ENCODE measurements around the gene RABGAP1.

RABGAP1 gene

GRCh38 chr9:122944960-122945888 lies 4.4 kb downstream of the RABGAP1 start:
- no peak for DNase-seq (ENCODE audit: low read depth in 2 of 2)

GRCh38 chr9:122946461-122947005 lies 5.7 kb downstream of the RABGAP1 start:
- no peak for DNase-seq (ENCODE audit: low read depth in 2 of 2)

- DNase-seq (ENCODE audit: low read depth in 2 of 2), result no peak
Observed at GRCh38 chr9:122948313-122948712, 7.5 kb downstream of the RABGAP1 start.

- DNase-seq (ENCODE audit: low read depth in 2 of 2), result no peak
Observed at GRCh38 chr9:122949696-122950095, 8.9 kb downstream of the RABGAP1 start.

GRCh38 chr9:122950263-122950662 lies 9.4 kb downstream of the RABGAP1 start:
- no peak for DNase-seq (ENCODE audit: low read depth in 2 of 2)

- DNase-seq (ENCODE audit: low read depth in 2 of 2), result no peak
Observed at GRCh38 chr9:122951056-122951455, 10.2 kb downstream of the RABGAP1 start.

GRCh38 chr9:122954253-122954691 lies 13.5 kb downstream of the RABGAP1 start:
- no peak for DNase-seq (ENCODE audit: low read depth in 2 of 2)

GRCh38 chr9:122955961-122956360 lies 15.1 kb downstream of the RABGAP1 start:
- no peak for DNase-seq (ENCODE audit: low read depth in 2 of 2)

- DNase-seq (ENCODE audit: low read depth in 2 of 2), result no peak
Observed at GRCh38 chr9:122961139-122961538, 20.3 kb downstream of the RABGAP1 start.

GRCh38 chr9:122975196-122975595 lies 34.4 kb downstream of the RABGAP1 start:
- DNase-seq (ENCODE audit: low read depth in 2 of 2), result no peak

- DNase-seq (ENCODE audit: low read depth in 2 of 2), result no peak
Observed at GRCh38 chr9:122978601-122979000, 37.8 kb downstream of the RABGAP1 start.

- no peak for DNase-seq (ENCODE audit: low read depth in 2 of 2)
Observed at GRCh38 chr9:122986010-122986409, 45.2 kb downstream of the RABGAP1 start.

- DNase-seq (ENCODE audit: low read depth in 2 of 2), result no peak
Observed at GRCh38 chr9:122988141-122988540, 47.3 kb downstream of the RABGAP1 start.

- DNase-seq (ENCODE audit: low read depth in 2 of 2), result no peak
Observed at GRCh38 chr9:122988920-122989621, 48.3 kb downstream of the RABGAP1 start.

GRCh38 chr9:122991370-122991830 lies 50.6 kb downstream of the RABGAP1 start:
- DNase-seq (ENCODE audit: low read depth in 2 of 2), result peak; percentile 74 to 80

GRCh38 chr9:122996586-122996985 lies 55.8 kb downstream of the RABGAP1 start:
- no peak for DNase-seq (ENCODE audit: low read depth in 2 of 2)

GRCh38 chr9:122998448-122998847 lies 57.6 kb downstream of the RABGAP1 start:
- DNase-seq (ENCODE audit: low read depth in 2 of 2), result no peak

- no peak for DNase-seq (ENCODE audit: low read depth in 2 of 2)
Observed at GRCh38 chr9:123000371-123001068, 59.7 kb downstream of the RABGAP1 start.

GRCh38 chr9:123002754-123003153 lies 61.9 kb downstream of the RABGAP1 start:
- DNase-seq (ENCODE audit: low read depth in 2 of 2), result peak in 1 of 2 experiments; percentile 12

- DNase-seq (ENCODE audit: low read depth in 2 of 2), result peak; percentile 18 to 21
Observed at GRCh38 chr9:123003466-123003865, 62.6 kb downstream of the RABGAP1 start.

GRCh38 chr9:123005964-123006363 lies 65.1 kb downstream of the RABGAP1 start:
- no peak for DNase-seq (ENCODE audit: low read depth in 2 of 2)

GRCh38 chr9:123007269-123007668 lies 66.4 kb downstream of the RABGAP1 start:
- DNase-seq (ENCODE audit: low read depth in 2 of 2), result no peak

All from fibroblast of skin of left biceps (primary cell).